Measurements from ENCODE around the gene DOCK11.

The DOCK11 gene

GRCh38 chrX:118502161-118502789 lies 6.7 kb downstream of the DOCK11 start:
- DNase-seq: peak in 1 of 5 experiments; percentile 37

- no peak for DNase-seq
Measured at GRCh38 chrX:118503260-118504041, 7.8 kb downstream of the DOCK11 start.

- DNase-seq: no peak
Measured at GRCh38 chrX:118504581-118504980, 9.0 kb downstream of the DOCK11 start.

GRCh38 chrX:118506805-118507480 lies 11.3 kb downstream of the DOCK11 start:
- no peak for DNase-seq

GRCh38 chrX:118507766-118508165 lies 12.2 kb downstream of the DOCK11 start:
- no peak for DNase-seq

- no peak for DNase-seq
Measured at GRCh38 chrX:118508221-118508620, 12.6 kb downstream of the DOCK11 start.

GRCh38 chrX:118508635-118509034 lies 13.0 kb downstream of the DOCK11 start:
- no peak for DNase-seq

GRCh38 chrX:118510111-118510510 lies 14.5 kb downstream of the DOCK11 start:
- DNase-seq: no peak

GRCh38 chrX:118513120-118513898 lies 17.7 kb downstream of the DOCK11 start:
- DNase-seq: no peak

GRCh38 chrX:118519411-118520215 lies 24.0 kb downstream of the DOCK11 start:
- no peak for DNase-seq

GRCh38 chrX:118520216-118521206 lies 24.9 kb downstream of the DOCK11 start:
- DNase-seq: no peak

- DNase-seq: no peak
Measured at GRCh38 chrX:118521435-118521834, 25.8 kb downstream of the DOCK11 start.

- DNase-seq: no peak
Measured at GRCh38 chrX:118522230-118522926, 26.8 kb downstream of the DOCK11 start.

GRCh38 chrX:118523920-118524319 lies 28.3 kb downstream of the DOCK11 start:
- peak in 3 of 5 experiments; percentile 34 to 81 (median 38) for DNase-seq

- no peak for DNase-seq
Measured at GRCh38 chrX:118524344-118524743, 28.7 kb downstream of the DOCK11 start.

GRCh38 chrX:118525174-118525730 lies 29.6 kb downstream of the DOCK11 start:
- no peak for DNase-seq

- no peak for DNase-seq
Measured at GRCh38 chrX:118526149-118526548, 30.5 kb downstream of the DOCK11 start.

- DNase-seq: peak; percentile 16 to 84 (median 45)
Measured at GRCh38 chrX:118528071-118528737, 32.6 kb downstream of the DOCK11 start.

Measured in T-helper 2 cell (primary cell).